Gastroesophageal sphincter (tissue), 3 donors: Measurements from ENCODE around the gene PLAC8.

Experiments used
- POLR2A ChIP-seq, 2 donors: fragments of 450-650 bp; IDR thresholded peaks; one replicate each; pipeline ENCODE4 v1.6.1; 2017; ENCODE audit warnings: antibody characterized with exemption in 2 of 2, mild to moderate bottlenecking in 2 of 2, moderate library complexity in 1 of 2
- POLR2AphosphoS5 ChIP-seq: sonication (generic); formaldehyde crosslinking; IDR thresholded peaks from one replicate; pipeline ENCODE4 v1.6.1; 2017; ENCODE audit warnings: antibody characterized with exemption
- TF ChIP-seq, protein P1 (sequence below), 4 experiments: fragments of 200-600 bp in 2 of 4; fragments of 450-650 bp in 2 of 4; sonication (generic) in 1 of 4; IDR thresholded peaks; one replicate each; pipeline ENCODE4 v1.5.1; 2017 to 2019; ENCODE audit warnings: antibody characterized with exemption in 4 of 4, mild to moderate bottlenecking in 2 of 4, moderate library complexity in 2 of 4

DNA sequence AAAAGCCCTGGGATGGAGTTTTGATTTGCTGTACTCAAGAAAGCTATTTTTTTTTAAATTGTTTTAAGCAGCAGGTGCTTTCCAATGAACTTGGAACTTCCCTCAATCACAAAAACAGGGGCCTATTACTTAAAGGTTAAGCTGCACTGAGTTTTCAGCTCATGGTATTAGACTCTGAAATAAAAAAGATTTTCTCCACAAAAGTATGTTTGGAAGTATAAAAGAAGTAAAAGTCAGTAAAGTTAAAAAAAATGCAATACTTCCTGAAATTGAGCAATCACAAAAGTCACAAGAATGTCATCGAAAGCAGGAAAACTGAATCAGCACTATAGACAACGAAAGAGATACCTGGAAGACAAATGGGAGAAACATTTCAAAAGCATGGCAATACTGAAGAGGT, 38.9 kb upstream of the PLAC8 start:
- no peak for TF ChIP-seq POLR2A (IDR thresholded peaks at IDR 0.05)
- TF ChIP-seq, protein P1, sequence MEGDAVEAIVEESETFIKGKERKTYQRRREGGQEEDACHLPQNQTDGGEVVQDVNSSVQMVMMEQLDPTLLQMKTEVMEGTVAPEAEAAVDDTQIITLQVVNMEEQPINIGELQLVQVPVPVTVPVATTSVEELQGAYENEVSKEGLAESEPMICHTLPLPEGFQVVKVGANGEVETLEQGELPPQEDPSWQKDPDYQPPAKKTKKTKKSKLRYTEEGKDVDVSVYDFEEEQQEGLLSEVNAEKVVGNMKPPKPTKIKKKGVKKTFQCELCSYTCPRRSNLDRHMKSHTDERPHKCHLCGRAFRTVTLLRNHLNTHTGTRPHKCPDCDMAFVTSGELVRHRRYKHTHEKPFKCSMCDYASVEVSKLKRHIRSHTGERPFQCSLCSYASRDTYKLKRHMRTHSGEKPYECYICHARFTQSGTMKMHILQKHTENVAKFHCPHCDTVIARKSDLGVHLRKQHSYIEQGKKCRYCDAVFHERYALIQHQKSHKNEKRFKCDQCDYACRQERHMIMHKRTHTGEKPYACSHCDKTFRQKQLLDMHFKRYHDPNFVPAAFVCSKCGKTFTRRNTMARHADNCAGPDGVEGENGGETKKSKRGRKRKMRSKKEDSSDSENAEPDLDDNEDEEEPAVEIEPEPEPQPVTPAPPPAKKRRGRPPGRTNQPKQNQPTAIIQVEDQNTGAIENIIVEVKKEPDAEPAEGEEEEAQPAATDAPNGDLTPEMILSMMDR (IDR thresholded peaks at IDR 0.05): no peak
- TF ChIP-seq POLR2AphosphoS5: no peak
